H9 (cell line): Measurements from ENCODE around the gene PAQR5. TPM values are rescaled to one million over a fixed set of nuclear protein-coding genes. Genes with fewer than 3 reads are reported as not detected.

ENCODE experiments used
- DNase-seq: peaks from one replicate; pipeline ENCODE4 v3.0.0-alpha.2; 2017
- H2AFZ ChIP-seq: one replicate; pipeline ENCODE4 v1.6.1; 2013; ENCODE audit warnings: mild to moderate bottlenecking, low read length, control low read depth, moderate library complexity
- H2AK5ac ChIP-seq: 2 replicates; pipeline ENCODE4 v1.6.1; 2013; ENCODE audit warnings: low read length, control low read depth, mixed read lengths; ENCODE audit not compliant: insufficient read length
- H2BK120ac ChIP-seq: one replicate; pipeline ENCODE4 v1.6.1; 2013; ENCODE audit warnings: low read depth, mild to moderate bottlenecking, low read length, control low read depth, inconsistent platforms; ENCODE audit not compliant: poor library complexity, severe bottlenecking
- H2BK12ac ChIP-seq: 2 replicates; pipeline ENCODE4 v1.6.1; 2013; ENCODE audit warnings: low read length, control low read depth, mixed read lengths, low read depth; ENCODE audit not compliant: insufficient read length
- H2BK15ac ChIP-seq: 2 replicates; pipeline ENCODE4 v1.6.1; 2013; ENCODE audit warnings: low read depth, low read length, control low read depth
- H2BK20ac ChIP-seq: one replicate; pipeline ENCODE4 v1.6.1; 2013; ENCODE audit warnings: low read depth, mild to moderate bottlenecking, low read length, control low read depth, inconsistent platforms; ENCODE audit not compliant: poor library complexity, severe bottlenecking
- H2BK5ac ChIP-seq: 2 replicates; pipeline ENCODE4 v1.6.1; 2013; ENCODE audit warnings: low read length, control low read depth, mixed read lengths; ENCODE audit not compliant: insufficient read length
- H3K14ac ChIP-seq: 2 replicates; pipeline ENCODE4 v1.6.1; 2013; ENCODE audit warnings: low read length, control low read depth; ENCODE audit not compliant: insufficient read depth
- H3K18ac ChIP-seq: 2 replicates; pipeline ENCODE4 v1.6.1; 2013; ENCODE audit warnings: low read depth, mild to moderate bottlenecking, mixed read lengths, low read length, control low read depth; ENCODE audit not compliant: insufficient read length
- H3K23ac ChIP-seq: 2 replicates; pipeline ENCODE4 v1.6.1; 2013; ENCODE audit warnings: low read length, control low read depth, mixed read lengths, low read depth; ENCODE audit not compliant: insufficient read length
- H3K23me2 ChIP-seq: 2 replicates; pipeline ENCODE4 v1.6.1; 2013; ENCODE audit warnings: low read depth, mild to moderate bottlenecking, mixed read lengths, low read length, control low read depth; ENCODE audit not compliant: insufficient read length, poor library complexity, severe bottlenecking
- H3K27ac ChIP-seq: 2 replicates; pipeline ENCODE4 v1.5.1; 2013; ENCODE audit warnings: low read length, control low read depth, mixed read lengths, low read depth; ENCODE audit not compliant: insufficient read length
- H3K27me3 ChIP-seq: 2 replicates; pipeline ENCODE4 v1.6.1; 2013; ENCODE audit warnings: low read length, control low read depth, inconsistent platforms; ENCODE audit not compliant: insufficient read depth
- H3K4ac ChIP-seq: 2 replicates; pipeline ENCODE4 v1.6.1; 2013; ENCODE audit warnings: low read depth, mild to moderate bottlenecking, control low read depth, inconsistent platforms, low read length, moderate library complexity
- H3K4me1 ChIP-seq: 2 replicates; pipeline ENCODE4 v1.6.1; 2013; ENCODE audit warnings: low read length, control low read depth, inconsistent platforms; ENCODE audit not compliant: insufficient read depth
- H3K4me2 ChIP-seq: 2 replicates; pipeline ENCODE4 v1.6.1; 2013; ENCODE audit warnings: low read length, control low read depth, mixed read lengths; ENCODE audit not compliant: insufficient read length, insufficient read depth
- H3K56ac ChIP-seq: 2 replicates; pipeline ENCODE4 v1.6.1; 2013; ENCODE audit warnings: low read depth, mild to moderate bottlenecking, mixed read lengths, low read length, control low read depth; ENCODE audit not compliant: insufficient read length
- H3K79me1 ChIP-seq: 2 replicates; pipeline ENCODE4 v1.6.1; 2013; ENCODE audit warnings: low read depth, mild to moderate bottlenecking, moderate library complexity, low read length, control low read depth, inconsistent platforms; ENCODE audit not compliant: insufficient read depth, poor library complexity, severe bottlenecking
- H3K79me2 ChIP-seq: 2 replicates; pipeline ENCODE4 v1.6.1; 2013; ENCODE audit warnings: low read length, control low read depth, inconsistent platforms; ENCODE audit not compliant: insufficient read depth
- H3K9ac ChIP-seq: 2 replicates; pipeline ENCODE4 v1.6.1; 2013; ENCODE audit warnings: low read length, control low read depth, mixed read lengths; ENCODE audit not compliant: insufficient read length; ENCODE audit errors: extremely low read depth
- H3K9me3 ChIP-seq: one replicate; pipeline ENCODE4 v1.6.1; 2013; ENCODE audit warnings: low read depth, low read length, inconsistent platforms; ENCODE audit not compliant: control insufficient read depth
- H3T11ph ChIP-seq: one replicate; pipeline ENCODE4 v1.6.1; 2013; ENCODE audit warnings: mild to moderate bottlenecking, low read length, control low read depth, inconsistent platforms
- H4K20me1 ChIP-seq: one replicate; pipeline ENCODE4 v1.6.1; 2013; ENCODE audit not compliant: control insufficient read depth, insufficient read length, insufficient read depth
- H4K5ac ChIP-seq: 2 replicates; pipeline ENCODE4 v1.6.1; 2013; ENCODE audit warnings: low read depth, mild to moderate bottlenecking, mixed read lengths, low read length, control low read depth; ENCODE audit not compliant: insufficient read length
- H4K8ac ChIP-seq: replicated peaks from 2 replicates; pipeline ENCODE4 v1.6.1; 2013; ENCODE audit warnings: low read length, control low read depth, mixed read lengths, low read depth; ENCODE audit not compliant: insufficient read length
- H4K91ac ChIP-seq: 2 replicates; pipeline ENCODE4 v1.6.1; 2013; ENCODE audit warnings: low read depth, mild to moderate bottlenecking, moderate library complexity, mixed read lengths, low read length, control low read depth; ENCODE audit not compliant: insufficient read length
- H3K27ac Mint-ChIP-seq, 3 experiments: 2 replicates in 2 of 3; 3 replicates in 1 of 3; pipeline ENCODE4 v1.8.0; 2020 to 2021; ENCODE audit warnings: mixed read lengths in 3 of 3, mild to moderate bottlenecking in 1 of 3, moderate library complexity in 1 of 3
- H3K27me3 Mint-ChIP-seq: 2 replicates; pipeline ENCODE4 v1.8.0; 2021; ENCODE audit warnings: low read depth, mild to moderate bottlenecking, moderate library complexity, mixed read lengths
- H3K36me3 Mint-ChIP-seq, 3 experiments: 2 replicates in 2 of 3; 3 replicates in 1 of 3; pipeline ENCODE4 v1.8.0; 2020 to 2021; ENCODE audit warnings: low read depth in 3 of 3, mixed read lengths in 3 of 3; ENCODE audit not compliant: insufficient read depth in 1 of 3
- H3K4me1 Mint-ChIP-seq, 2 experiments: 2 replicates each; pipeline ENCODE4 v1.8.0; 2020; ENCODE audit warnings: mixed read lengths in 2 of 2
- H3K4me3 Mint-ChIP-seq, 2 experiments: 2 replicates in 1 of 2; 3 replicates in 1 of 2; pipeline ENCODE4 v1.8.0; 2020 to 2021; ENCODE audit warnings: mild to moderate bottlenecking in 2 of 2, mixed read lengths in 2 of 2, moderate library complexity in 1 of 2
- H3K9me3 Mint-ChIP-seq, 2 experiments: 2 replicates in 1 of 2; 3 replicates in 1 of 2; pipeline ENCODE4 v1.8.0; 2020; ENCODE audit warnings: mild to moderate bottlenecking in 2 of 2, mixed read lengths in 2 of 2, moderate library complexity in 1 of 2
- WGBS: extraction: QIAGEN DNeasy Blood & Tissue Kit; methylation state at CpG from one replicate; pipeline ENCODE4 v1.1.7; 2013; ENCODE audit warnings: missing lambda C conversion rate, low lambda C conversion rate, mixed read lengths; ENCODE audit not compliant: insufficient read length; ENCODE audit errors: extremely low coverage; 5-methylcytosine and 5-hydroxymethylcytosine counted together
- total RNA-seq: library from RNA; stranded (reverse); gene quantifications from 2 replicates; pipeline ENCODE4 v1.2.1, GENCODE V29; 2021
- TF ChIP-seq, protein P1 (sequence below): fragments of 200-600 bp; sonication (generic); conservative IDR thresholded peaks from 3 replicates; pipeline ENCODE4 v1.8.0; 2021; ENCODE audit warnings: antibody characterized with exemption, mild to moderate bottlenecking

PAQR5 gene
- total RNA-seq, 1 experiment from 2014 or later, result 1.6 TPM

DNA sequence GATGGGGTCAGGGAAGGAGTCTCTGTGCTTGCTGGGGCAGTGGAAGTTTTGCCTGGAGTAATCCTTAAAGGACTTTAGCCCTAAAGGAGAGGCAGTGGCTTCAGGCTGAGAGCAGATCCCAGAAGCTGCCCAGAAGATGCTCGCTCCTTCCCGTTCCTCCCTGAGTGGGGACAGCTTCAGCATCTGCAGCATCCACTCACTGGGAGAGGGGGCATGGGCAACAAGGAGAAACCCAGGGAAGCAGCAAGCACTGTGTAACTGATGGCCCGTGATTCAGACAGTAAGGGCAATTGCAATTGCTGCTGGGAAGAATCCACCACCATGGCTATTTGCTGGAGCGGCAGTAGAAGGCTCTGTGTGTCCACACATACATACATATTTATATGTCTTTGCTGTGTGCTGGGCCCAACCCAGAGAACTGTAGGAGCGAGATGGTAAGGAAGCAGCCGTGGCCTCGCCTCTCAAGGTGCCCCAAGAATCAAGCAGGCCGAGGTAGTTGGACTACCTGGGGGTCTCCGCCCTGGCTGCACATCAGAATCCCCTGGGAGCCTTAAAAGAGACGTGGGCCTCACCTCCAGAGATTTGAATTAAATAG is 5.8 kb upstream of the PAQR5 start:
- H3K23ac ChIP-seq, result no peak overlapping the region
- H4K20me1 ChIP-seq, result no peaks in the 10 kb centered on the region
- H3K36me3 Mint-ChIP-seq, result no peaks in the 10 kb centered on the region
- H2AK5ac ChIP-seq, result no peak overlapping the region
- no peaks in the 10 kb centered on the region for H3K79me1 ChIP-seq
- no peak overlapping the region for H3T11ph ChIP-seq
- DNase-seq, result no peak
- WGBS, result no CpG with 5 or more reads among the region's 10 CpGs
- H3K9ac ChIP-seq, result no peak overlapping the region
- H2BK20ac ChIP-seq, result no peak overlapping the region
- H3K27me3 Mint-ChIP-seq, result peaks cover 41% of the 10 kb centered on the region
- H3K4me1 ChIP-seq, result no peaks in the 10 kb centered on the region; the same call in 1 of the 2 replicates
- TF ChIP-seq, protein P1, sequence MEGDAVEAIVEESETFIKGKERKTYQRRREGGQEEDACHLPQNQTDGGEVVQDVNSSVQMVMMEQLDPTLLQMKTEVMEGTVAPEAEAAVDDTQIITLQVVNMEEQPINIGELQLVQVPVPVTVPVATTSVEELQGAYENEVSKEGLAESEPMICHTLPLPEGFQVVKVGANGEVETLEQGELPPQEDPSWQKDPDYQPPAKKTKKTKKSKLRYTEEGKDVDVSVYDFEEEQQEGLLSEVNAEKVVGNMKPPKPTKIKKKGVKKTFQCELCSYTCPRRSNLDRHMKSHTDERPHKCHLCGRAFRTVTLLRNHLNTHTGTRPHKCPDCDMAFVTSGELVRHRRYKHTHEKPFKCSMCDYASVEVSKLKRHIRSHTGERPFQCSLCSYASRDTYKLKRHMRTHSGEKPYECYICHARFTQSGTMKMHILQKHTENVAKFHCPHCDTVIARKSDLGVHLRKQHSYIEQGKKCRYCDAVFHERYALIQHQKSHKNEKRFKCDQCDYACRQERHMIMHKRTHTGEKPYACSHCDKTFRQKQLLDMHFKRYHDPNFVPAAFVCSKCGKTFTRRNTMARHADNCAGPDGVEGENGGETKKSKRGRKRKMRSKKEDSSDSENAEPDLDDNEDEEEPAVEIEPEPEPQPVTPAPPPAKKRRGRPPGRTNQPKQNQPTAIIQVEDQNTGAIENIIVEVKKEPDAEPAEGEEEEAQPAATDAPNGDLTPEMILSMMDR, result no peak
- H2BK5ac ChIP-seq, result no peak overlapping the region
- no peak overlapping the region for H3K4ac ChIP-seq
- no peak overlapping the region for H3K56ac ChIP-seq
- no peak overlapping the region for H3K4me3 Mint-ChIP-seq
- H3K79me2 ChIP-seq, result no peaks in the 10 kb centered on the region
- H3K23me2 ChIP-seq, result peaks cover 2% of the 10 kb centered on the region
- H3K9me3 Mint-ChIP-seq, result no peaks in the 10 kb centered on the region
- H2BK120ac ChIP-seq, result no peak overlapping the region
- H3K4me2 ChIP-seq, result no peak overlapping the region
- H3K14ac ChIP-seq, result no peak overlapping the region; the same call in 1 of the 2 replicates
- no peak overlapping the region for H4K8ac ChIP-seq
- H2BK15ac ChIP-seq, result no peak overlapping the region
- H3K18ac ChIP-seq, result no peak overlapping the region
- no peak overlapping the region for H2BK12ac ChIP-seq
- H3K27ac Mint-ChIP-seq, result no peak overlapping the region; a peak in 1 of 7 replicates
- H3K9me3 ChIP-seq, result no peaks in the 10 kb centered on the region
- H3K4me1 Mint-ChIP-seq, result peaks cover 9 to 12% of the 10 kb centered on the region in 2 experiments; a peak in 3 of 4 replicates
- H4K91ac ChIP-seq, result no peak overlapping the region
- no peak overlapping the region for H2AFZ ChIP-seq
- H3K27ac ChIP-seq, result no peak overlapping the region
- peaks cover under 1% of the 10 kb centered on the region; the same call in 1 of the 2 replicates for H3K27me3 ChIP-seq
- H4K5ac ChIP-seq, result no peak overlapping the region
